PC-3 (cell line): ENCODE results near the gene VPS8.

Experiments
- EZH2 ChIP-seq: fragments of 300-600 bp; sonication (generic); IDR thresholded peaks from one replicate; pipeline ENCODE4 v1.6.1; 2017; ENCODE audit warnings: antibody characterized with exemption, mild to moderate bottlenecking, low read length; ENCODE audit not compliant: unreplicated experiment
- EZH2phosphoT487 ChIP-seq: fragments of 300-600 bp; sonication (generic); IDR thresholded peaks from 2 replicates; pipeline ENCODE4 v1.6.1; 2018; ENCODE audit warnings: mild to moderate bottlenecking, antibody characterized with exemption, low read length, borderline replicate concordance
- TF ChIP-seq, protein P1 (sequence below): fragments of 300-600 bp; sonication (generic); conservative IDR thresholded peaks from 2 replicates; pipeline ENCODE4 v1.5.1; 2017; ENCODE audit warnings: antibody characterized with exemption, low read depth, mild to moderate bottlenecking, low read length

DNA sequence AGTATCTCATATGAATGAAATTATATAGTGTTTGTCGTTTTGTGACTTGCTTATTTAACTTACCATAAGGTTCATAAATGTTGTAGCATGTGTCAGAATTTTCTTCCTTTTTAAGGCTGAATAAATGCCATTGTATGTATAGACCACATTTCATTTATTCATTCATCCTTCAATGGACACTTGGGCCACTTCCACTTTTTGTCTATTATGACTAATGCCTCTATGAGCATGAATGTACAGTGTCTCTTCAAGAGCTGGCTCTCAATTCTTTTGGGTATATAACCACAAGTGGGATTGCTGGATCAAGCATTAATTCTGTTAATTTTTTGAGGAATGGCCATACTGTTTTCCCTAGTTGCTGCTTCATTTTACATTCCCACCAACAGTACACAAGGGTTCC lies 156.1 kb downstream of the VPS8 start:
- TF ChIP-seq, protein P1, sequence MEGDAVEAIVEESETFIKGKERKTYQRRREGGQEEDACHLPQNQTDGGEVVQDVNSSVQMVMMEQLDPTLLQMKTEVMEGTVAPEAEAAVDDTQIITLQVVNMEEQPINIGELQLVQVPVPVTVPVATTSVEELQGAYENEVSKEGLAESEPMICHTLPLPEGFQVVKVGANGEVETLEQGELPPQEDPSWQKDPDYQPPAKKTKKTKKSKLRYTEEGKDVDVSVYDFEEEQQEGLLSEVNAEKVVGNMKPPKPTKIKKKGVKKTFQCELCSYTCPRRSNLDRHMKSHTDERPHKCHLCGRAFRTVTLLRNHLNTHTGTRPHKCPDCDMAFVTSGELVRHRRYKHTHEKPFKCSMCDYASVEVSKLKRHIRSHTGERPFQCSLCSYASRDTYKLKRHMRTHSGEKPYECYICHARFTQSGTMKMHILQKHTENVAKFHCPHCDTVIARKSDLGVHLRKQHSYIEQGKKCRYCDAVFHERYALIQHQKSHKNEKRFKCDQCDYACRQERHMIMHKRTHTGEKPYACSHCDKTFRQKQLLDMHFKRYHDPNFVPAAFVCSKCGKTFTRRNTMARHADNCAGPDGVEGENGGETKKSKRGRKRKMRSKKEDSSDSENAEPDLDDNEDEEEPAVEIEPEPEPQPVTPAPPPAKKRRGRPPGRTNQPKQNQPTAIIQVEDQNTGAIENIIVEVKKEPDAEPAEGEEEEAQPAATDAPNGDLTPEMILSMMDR: no peak
- no peak for TF ChIP-seq EZH2
- TF ChIP-seq EZH2phosphoT487: no peak
